ENCODE measurements around the gene RASGRP1. TPM values are rescaled to one million over a fixed set of nuclear protein-coding genes. Genes with fewer than 3 reads are reported as not detected.

Gene RASGRP1
- polyA plus RNA-seq, 1 experiment = 1.2 TPM

DNA sequence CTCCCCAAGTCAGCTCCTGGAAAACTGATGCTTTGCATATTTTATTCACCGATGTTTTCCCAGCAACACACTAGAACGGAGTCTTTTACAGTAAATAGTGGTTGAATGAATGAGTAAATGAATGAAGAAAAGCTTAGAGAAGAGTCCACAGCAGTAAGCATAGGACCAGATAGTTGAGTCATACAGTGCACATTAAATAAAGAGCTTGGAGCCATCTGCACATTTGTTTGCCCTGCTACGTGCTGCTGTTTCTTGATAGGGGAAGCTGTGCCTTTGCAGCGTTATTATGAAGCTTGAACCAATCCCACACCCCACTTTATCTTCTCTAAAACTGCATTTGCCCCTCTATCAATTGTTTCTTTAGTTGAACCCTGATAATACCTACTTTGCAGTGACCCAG is 109.5 kb downstream of the RASGRP1 start:
- Histone ChIP-seq H3K27me3 (ENCODE audit: control insufficient read depth, insufficient read depth, low read length) (no peaks in the 10 kb centered on the region), H3K27ac (ENCODE audit: low read depth, low read length) (no peak overlapping the region), H3K9me3 (ENCODE audit: control insufficient read depth, insufficient read depth, low read length) (no peaks in the 10 kb centered on the region), H3K4me3 (ENCODE audit: low read depth, low read length) (peak overlapping the region; percentile 92)
- POLR2A ChIA-PET = interaction anchor here (2.2 kb wide), 1 partner anchor 14 kb away, joined by 9 read pairs; no protein-coding TSS in a partner anchor
- DNase-seq (ENCODE audit: low read depth, low spot score) = no peak
- TF ChIP-seq, protein P1, sequence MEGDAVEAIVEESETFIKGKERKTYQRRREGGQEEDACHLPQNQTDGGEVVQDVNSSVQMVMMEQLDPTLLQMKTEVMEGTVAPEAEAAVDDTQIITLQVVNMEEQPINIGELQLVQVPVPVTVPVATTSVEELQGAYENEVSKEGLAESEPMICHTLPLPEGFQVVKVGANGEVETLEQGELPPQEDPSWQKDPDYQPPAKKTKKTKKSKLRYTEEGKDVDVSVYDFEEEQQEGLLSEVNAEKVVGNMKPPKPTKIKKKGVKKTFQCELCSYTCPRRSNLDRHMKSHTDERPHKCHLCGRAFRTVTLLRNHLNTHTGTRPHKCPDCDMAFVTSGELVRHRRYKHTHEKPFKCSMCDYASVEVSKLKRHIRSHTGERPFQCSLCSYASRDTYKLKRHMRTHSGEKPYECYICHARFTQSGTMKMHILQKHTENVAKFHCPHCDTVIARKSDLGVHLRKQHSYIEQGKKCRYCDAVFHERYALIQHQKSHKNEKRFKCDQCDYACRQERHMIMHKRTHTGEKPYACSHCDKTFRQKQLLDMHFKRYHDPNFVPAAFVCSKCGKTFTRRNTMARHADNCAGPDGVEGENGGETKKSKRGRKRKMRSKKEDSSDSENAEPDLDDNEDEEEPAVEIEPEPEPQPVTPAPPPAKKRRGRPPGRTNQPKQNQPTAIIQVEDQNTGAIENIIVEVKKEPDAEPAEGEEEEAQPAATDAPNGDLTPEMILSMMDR (IDR thresholded peaks at IDR 0.05; ENCODE audit: low read depth, low read length) = no peak
- CTCF ChIA-PET = interaction anchor here (0.6 to 3.6 kb wide), 9 partner anchors 14 to 459 kb away, joined by 3 to 30 read pairs (median 7); no protein-coding TSS in a partner anchor

DNA sequence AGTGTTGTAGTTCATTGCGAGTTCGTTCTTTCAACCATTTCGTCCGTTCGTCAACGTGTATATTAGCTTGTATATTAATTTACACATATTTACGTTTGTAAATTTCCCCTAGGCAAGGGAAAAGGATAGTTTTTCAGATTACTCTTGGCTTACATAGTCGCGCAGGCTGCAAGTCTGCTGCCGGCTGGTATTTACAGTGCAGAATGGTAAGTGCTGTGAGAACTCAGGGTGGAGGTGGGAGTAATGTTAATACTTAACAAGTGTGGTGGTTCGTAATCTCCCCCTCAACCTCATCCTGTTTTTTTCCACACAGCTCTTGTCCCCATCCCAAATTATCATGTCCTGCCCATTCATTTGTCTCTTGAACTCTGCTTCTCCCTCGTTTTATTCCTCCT is 109.9 kb downstream of the RASGRP1 start:
- TF ChIP-seq, protein P1 (IDR thresholded peaks at IDR 0.05; ENCODE audit: low read depth, low read length) = no peak
- Histone ChIP-seq H3K9me3 (ENCODE audit: control insufficient read depth, insufficient read depth, low read length) (no peaks in the 10 kb centered on the region), H3K27me3 (ENCODE audit: control insufficient read depth, insufficient read depth, low read length) (no peaks in the 10 kb centered on the region), H3K4me3 (ENCODE audit: low read depth, low read length) (peak overlapping the region; percentile 92), H3K27ac (ENCODE audit: low read depth, low read length) (peak overlapping the region; percentile 85)
- no peak for DNase-seq (ENCODE audit: low read depth, low spot score)
- ChIA-PET POLR2A (interaction anchor here (1.1 to 2.2 kb wide), 3 partner anchors 14 to 202 kb away, joined by 3 to 9 read pairs (median 6); partner anchors contain the start of gene SPRED1), CTCF (interaction anchor here (1.2 to 3.6 kb wide), 7 partner anchors 13 to 458 kb away, joined by 3 to 30 read pairs (median 13); no protein-coding TSS in a partner anchor)

DNA sequence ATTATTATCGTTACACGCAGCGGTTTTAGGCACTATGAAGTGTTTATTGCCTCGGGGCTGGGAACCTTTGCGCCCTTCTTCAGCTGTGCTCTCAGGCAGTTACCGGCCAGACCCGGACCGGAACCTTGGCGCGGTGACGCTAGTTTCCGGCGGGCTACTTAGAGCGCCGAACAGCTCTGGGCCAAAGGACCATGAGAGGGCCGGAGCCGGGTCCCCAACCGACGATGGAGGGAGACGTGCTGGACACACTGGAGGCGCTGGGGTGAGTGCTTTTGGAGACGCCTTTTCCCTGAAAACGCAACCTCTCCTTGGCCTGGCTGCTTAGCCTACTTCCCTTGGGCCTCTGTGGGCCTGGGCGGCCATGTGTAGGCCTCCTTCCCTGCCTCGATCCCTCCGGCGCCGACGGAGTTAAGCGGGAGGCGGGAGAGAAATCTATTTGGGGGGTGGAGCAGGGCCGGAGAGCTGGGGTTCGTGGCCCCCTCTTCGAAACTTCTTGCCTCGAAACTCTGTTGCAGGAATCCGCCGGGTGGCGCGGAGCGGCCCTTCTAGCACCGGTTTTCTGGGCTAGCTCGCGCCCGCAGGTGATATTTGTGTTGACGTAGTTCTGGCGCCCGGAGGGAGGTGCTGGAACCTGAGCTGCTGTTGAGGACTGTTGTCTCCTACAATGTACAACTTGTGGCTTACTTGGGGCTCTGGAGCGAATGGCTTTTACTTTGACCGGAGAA is 110.5 kb downstream of the RASGRP1 start, which contains the start of gene FAM98B:
Gene FAM98B, plus strand, starts transcription at position 157 of the 725 bp plus-strand sequence. Its CDS starts 35 bp downstream, at position 192.
- Histone ChIP-seq H3K27ac (ENCODE audit: low read depth, low read length) (peak within 1 kb of the TSS; percentile 85), H3K27me3 (ENCODE audit: control insufficient read depth, insufficient read depth, low read length) (no peaks in the 10 kb centered on the region), H3K4me3 (ENCODE audit: low read depth, low read length) (peak within 1 kb of the TSS; percentile 92), H3K9me3 (ENCODE audit: control insufficient read depth, insufficient read depth, low read length) (no peaks in the 10 kb centered on the region)
- DNase-seq (ENCODE audit: low read depth, low spot score) = peak; percentile 69
- ChIA-PET CTCF (interaction anchor here (0.7 to 3.6 kb wide), 9 partner anchors 13 to 458 kb away, joined by 3 to 30 read pairs (median 7); no protein-coding TSS in a partner anchor), POLR2A (interaction anchor here (0.7 to 2.2 kb wide), 7 partner anchors 13 to 458 kb away, joined by 3 to 9 read pairs (median 4); partner anchors contain the start of genes RASGRP1 and SPRED1)
- TF ChIP-seq, protein P1 (IDR thresholded peaks at IDR 0.05; ENCODE audit: low read depth, low read length) = no peak; the same call in none of the 2 replicates

DNA sequence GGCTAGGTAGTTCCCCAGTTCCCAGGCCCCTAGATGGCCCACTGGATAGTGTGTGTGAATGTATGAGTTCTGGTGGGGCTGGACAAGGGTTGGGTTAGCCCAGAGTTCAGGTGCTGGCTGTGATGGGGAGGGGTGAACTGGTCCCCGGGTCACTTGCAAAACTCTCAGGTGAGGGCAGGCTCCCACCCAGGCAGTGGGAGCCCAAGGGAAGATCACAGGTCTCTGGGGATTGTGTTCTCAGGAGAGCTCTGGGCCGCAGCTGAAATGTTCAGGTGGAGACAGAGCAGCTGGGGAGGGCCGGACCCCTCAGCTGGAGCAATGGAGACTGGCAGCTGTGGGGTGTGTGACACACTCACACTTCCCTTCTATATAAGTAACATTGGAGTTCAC is 123.5 kb downstream of the RASGRP1 start:
- TF ChIP-seq, protein P1 (IDR thresholded peaks at IDR 0.05; ENCODE audit: low read depth, low read length) = no peak
- ChIA-PET CTCF (interaction anchor here (0.7 to 5.3 kb wide), 28 partner anchors 8 to 478 kb away, joined by 3 to 133 read pairs (median 6); partner anchors contain the start of genes FAM98B and RASGRP1), POLR2A (interaction anchor here (0.7 to 2.5 kb wide), 2 partner anchors 13 to 189 kb away, joined by 3 to 9 read pairs; partner anchors contain the start of gene FAM98B)
- Histone ChIP-seq H3K4me3 (ENCODE audit: low read depth, low read length) (no peak overlapping the region), H3K27me3 (ENCODE audit: control insufficient read depth, insufficient read depth, low read length) (peaks cover 32% of the 10 kb centered on the region), H3K27ac (ENCODE audit: low read depth, low read length) (no peak overlapping the region), H3K9me3 (ENCODE audit: control insufficient read depth, insufficient read depth, low read length) (no peaks in the 10 kb centered on the region)
- no peak for DNase-seq (ENCODE audit: low read depth, low spot score)
